Mesodermal cell (in vitro differentiated cells): Measurements from ENCODE around the gene EXOC3L4.
"Not testable (repeated sequence)": the region's sequence is repeated elsewhere in the genome, so short reads cannot be mapped to it uniquely, and the experiment has no call there.

Source experiments
- H3K27ac ChIP-seq: 2 replicates; pipeline ENCODE4 v1.7.0; 2013; ENCODE audit warnings: mild to moderate bottlenecking, low read depth, low read length, moderate library complexity; ENCODE audit not compliant: severe bottlenecking
- H3K36me3 ChIP-seq: 2 replicates; pipeline ENCODE4 v1.7.1; 2013; ENCODE audit warnings: mild to moderate bottlenecking, low read length, moderate library complexity; ENCODE audit not compliant: control insufficient read depth, insufficient read depth
- H3K4me1 ChIP-seq: one replicate; pipeline ENCODE4 v1.7.1; 2013; ENCODE audit warnings: mild to moderate bottlenecking, low read length; ENCODE audit not compliant: insufficient read depth, control insufficient read depth, poor library complexity, severe bottlenecking
- H3K4me3 ChIP-seq: 2 replicates; pipeline ENCODE4 v1.7.0; 2013; ENCODE audit warnings: low read length, control low read depth, mild to moderate bottlenecking; ENCODE audit not compliant: insufficient read depth, poor library complexity, severe bottlenecking; ENCODE audit errors: extremely low read depth
- H3K9me3 ChIP-seq: 2 replicates; pipeline ENCODE4 v1.7.1; 2013; ENCODE audit warnings: mild to moderate bottlenecking, low read length, moderate library complexity; ENCODE audit not compliant: control insufficient read depth
- WGBS, 2 experiments: methylation state at CpG; one replicate each; pipeline ENCODE4 v1.1.5; 2013; ENCODE audit warnings: missing lambda C conversion rate in 2 of 2; ENCODE audit not compliant: insufficient coverage in 2 of 2; 5-methylcytosine and 5-hydroxymethylcytosine counted together

Gene EXOC3L4

GRCh38 chr14:103149351-103150237, 55.1 kb downstream of the EXOC3L4 start:
- Histone ChIP-seq H3K36me3 (no peaks in the 10 kb centered on the region), H3K27ac (no peak overlapping the region), H3K9me3 (no peaks in the 10 kb centered on the region), H3K4me1 (no peaks in the 10 kb centered on the region), H3K4me3 (no peak overlapping the region)
- 88 to 97% methylated on average over 8 of the region's 10 CpGs for WGBS, 2 experiments

- no peaks in the 10 kb centered on the region for H3K36me3 ChIP-seq
- H3K27ac ChIP-seq = no peak overlapping the region
- WGBS, 2 experiments = 87 to 92% methylated on average over 15 of the region's 15 CpGs
- no peaks in the 10 kb centered on the region for H3K9me3 ChIP-seq
- H3K4me1 ChIP-seq = no peaks in the 10 kb centered on the region
- no peak overlapping the region for H3K4me3 ChIP-seq
Measured at GRCh38 chr14:103151270-103151945, 56.9 kb downstream of the EXOC3L4 start.

GRCh38 chr14:103155010-103155409, 60.5 kb downstream of the EXOC3L4 start:
- Histone ChIP-seq H3K9me3 (no peaks in the 10 kb centered on the region), H3K4me3 (no peak overlapping the region), H3K4me1 (no peaks in the 10 kb centered on the region), H3K36me3 (no peaks in the 10 kb centered on the region), H3K27ac (no peak overlapping the region)
- 71 to 77% methylated on average over 5 to 6 of the region's 6 CpGs for WGBS, 2 experiments

GRCh38 chr14:103155416-103155815, 60.9 kb downstream of the EXOC3L4 start:
- H3K27ac ChIP-seq, H3K36me3 ChIP-seq, H3K4me1 ChIP-seq, H3K9me3 ChIP-seq, H3K4me3 ChIP-seq: not testable (repeated sequence)
- 88 to 94% methylated on average over 9 to 12 of the region's 12 CpGs for WGBS, 2 experiments

GRCh38 chr14:103155826-103156394, 61.4 kb downstream of the EXOC3L4 start:
- Histone ChIP-seq H3K4me1 (no peaks in the 10 kb centered on the region), H3K9me3 (no peaks in the 10 kb centered on the region), H3K27ac (no peak overlapping the region), H3K36me3 (no peaks in the 10 kb centered on the region), H3K4me3 (no peak overlapping the region)
- 93 to 99% methylated on average over 8 to 9 of the region's 9 CpGs for WGBS, 2 experiments

- 74% methylated on average over 16 to 19 of the region's 21 CpGs for WGBS, 2 experiments
- Histone ChIP-seq H3K9me3 (no peaks in the 10 kb centered on the region), H3K27ac (no peak overlapping the region), H3K4me1 (no peaks in the 10 kb centered on the region), H3K4me3 (no peak overlapping the region), H3K36me3 (no peaks in the 10 kb centered on the region)
Measured at GRCh38 chr14:103156651-103157378, 62.3 kb downstream of the EXOC3L4 start.

- Histone ChIP-seq H3K4me3 (no peak overlapping the region), H3K4me1 (no peaks in the 10 kb centered on the region), H3K9me3 (peaks cover 8% of the 10 kb centered on the region), H3K27ac (no peak overlapping the region), H3K36me3 (no peaks in the 10 kb centered on the region)
- 94 to 97% methylated on average over 16 to 19 of the region's 19 CpGs for WGBS, 2 experiments
Measured at GRCh38 chr14:103157969-103158368, 63.4 kb downstream of the EXOC3L4 start.

- 73% methylated on average over 1 of the region's 1 CpG; no CpG with 5 or more reads in 1 of the 2 experiments for WGBS, 2 experiments
- Histone ChIP-seq H3K4me3 (no peak overlapping the region), H3K27ac (no peak overlapping the region), H3K9me3 (peaks cover 8% of the 10 kb centered on the region), H3K4me1 (no peaks in the 10 kb centered on the region), H3K36me3 (no peaks in the 10 kb centered on the region)
Measured at GRCh38 chr14:103158688-103159087, 64.2 kb downstream of the EXOC3L4 start.
